Thyroid gland (tissue), 4 donors: ENCODE data around the gene DDX49. TPM values are rescaled to one million over a fixed set of nuclear protein-coding genes. Genes with fewer than 3 reads are reported as not detected.

Experiments used
- DNase-seq, 2 donors: peaks; one replicate each; pipeline ENCODE4 v3.0.0-alpha.2; 2019
- H3K27ac ChIP-seq, 3 donors: fragments of 200-600 bp; sonication (generic); 1 replicate in 2 of 3; 2 replicates in 1 of 3; pipeline ENCODE4 v1.5.1; 2016 to 2019; ENCODE audit warnings: mild to moderate bottlenecking in 1 of 3, moderate library complexity in 1 of 3
- H3K27me3 ChIP-seq: fragments of 200-600 bp; sonication (generic); one replicate; pipeline ENCODE4 v1.5.1; 2019
- H3K36me3 ChIP-seq, 2 donors: fragments of 200-600 bp; sonication (generic); one replicate each; pipeline ENCODE4 v1.5.1; 2016 to 2019
- H3K4me1 ChIP-seq, 2 donors: fragments of 200-600 bp; sonication (generic); one replicate each; pipeline ENCODE4 v1.5.1; 2017 to 2019
- H3K4me3 ChIP-seq, 3 donors: fragments of 200-600 bp; sonication (generic); replicated peaks in 1 of 3; 1 replicate in 2 of 3; 2 replicates in 1 of 3; pipeline ENCODE4 v1.5.1; 2016; ENCODE audit warnings: mild to moderate bottlenecking in 1 of 3
- H3K9me3 ChIP-seq: fragments of 200-600 bp; sonication (generic); one replicate; pipeline ENCODE4 v1.5.1; 2017
- POLR2A ChIP-seq, 2 donors: fragments of 450-650 bp; IDR thresholded peaks; one replicate each; pipeline ENCODE4 v1.6.1; 2017; ENCODE audit warnings: antibody characterized with exemption in 2 of 2, mild to moderate bottlenecking in 2 of 2, moderate library complexity in 1 of 2
- WGBS, 2 donors: methylation state at CpG; one replicate each; pipeline ENCODE4 v1.1.5; 2017; 5-methylcytosine and 5-hydroxymethylcytosine counted together
- intact Hi-C: fragments of 100-400 bp; cut with DNase I; formaldehyde crosslinking; loops from one replicate; pipeline ENCODE4 v1.15.1; 2023
- total RNA-seq, 4 donors: library from RNA; depleted of rRNA; stranded (reverse); fragments of >200 nt; gene quantifications; one replicate each; pipeline ENCODE4 v1.2.3, GENCODE V29; 2016
- TF ChIP-seq, protein P1 (sequence below), 6 experiments: fragments of 200-600 bp in 3 of 6; fragments of 450-650 bp in 3 of 6; sonication (generic) in 3 of 6; IDR thresholded peaks; one replicate each; pipeline ENCODE4 v1.5.1; 2016 to 2019; ENCODE audit warnings: antibody characterized with exemption in 6 of 6, mild to moderate bottlenecking in 2 of 6, inconsistent platforms in 1 of 6, moderate library complexity in 1 of 6

Gene DDX49
- total RNA-seq, 4 donors from 2014 or later, result 33.5 to 63.7 (median 46.0) TPM

DNA sequence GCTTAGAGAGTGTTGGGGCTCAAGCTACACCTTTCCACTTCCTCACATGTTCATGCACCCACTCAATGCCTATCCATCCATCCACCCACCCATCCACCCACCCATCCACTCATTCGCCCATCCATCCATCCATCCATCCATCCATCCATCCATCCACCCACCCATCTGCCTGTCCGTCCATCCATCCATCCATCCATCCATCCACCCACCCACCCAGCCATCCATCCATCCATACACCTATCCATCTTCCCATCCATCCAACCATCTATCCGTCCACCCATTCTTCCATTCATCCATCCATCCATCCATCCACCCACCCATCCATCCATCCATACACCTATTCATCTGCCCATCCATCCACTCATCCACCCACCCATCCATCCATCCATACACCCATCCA, 34.6 kb downstream of the DDX49 start:
- Histone ChIP-seq H3K27me3 (no peaks in the 10 kb centered on the region), H3K27ac (no peak overlapping the region), H3K4me3 (no peak overlapping the region), H3K9me3 (no peaks in the 10 kb centered on the region), H3K4me1 (peaks cover 3 to 5% of the 10 kb centered on the region in 2 donors), H3K36me3 (no peaks in the 10 kb centered on the region)
- TF ChIP-seq, protein P1, sequence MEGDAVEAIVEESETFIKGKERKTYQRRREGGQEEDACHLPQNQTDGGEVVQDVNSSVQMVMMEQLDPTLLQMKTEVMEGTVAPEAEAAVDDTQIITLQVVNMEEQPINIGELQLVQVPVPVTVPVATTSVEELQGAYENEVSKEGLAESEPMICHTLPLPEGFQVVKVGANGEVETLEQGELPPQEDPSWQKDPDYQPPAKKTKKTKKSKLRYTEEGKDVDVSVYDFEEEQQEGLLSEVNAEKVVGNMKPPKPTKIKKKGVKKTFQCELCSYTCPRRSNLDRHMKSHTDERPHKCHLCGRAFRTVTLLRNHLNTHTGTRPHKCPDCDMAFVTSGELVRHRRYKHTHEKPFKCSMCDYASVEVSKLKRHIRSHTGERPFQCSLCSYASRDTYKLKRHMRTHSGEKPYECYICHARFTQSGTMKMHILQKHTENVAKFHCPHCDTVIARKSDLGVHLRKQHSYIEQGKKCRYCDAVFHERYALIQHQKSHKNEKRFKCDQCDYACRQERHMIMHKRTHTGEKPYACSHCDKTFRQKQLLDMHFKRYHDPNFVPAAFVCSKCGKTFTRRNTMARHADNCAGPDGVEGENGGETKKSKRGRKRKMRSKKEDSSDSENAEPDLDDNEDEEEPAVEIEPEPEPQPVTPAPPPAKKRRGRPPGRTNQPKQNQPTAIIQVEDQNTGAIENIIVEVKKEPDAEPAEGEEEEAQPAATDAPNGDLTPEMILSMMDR (IDR thresholded peaks at IDR 0.05), result no peak
- no peak for TF ChIP-seq POLR2A (IDR thresholded peaks at IDR 0.05)
- intact Hi-C loops, result no loop called here
- 92 to 95% methylated on average over 3 of the region's 3 CpGs for WGBS, 2 donors
- no peak for DNase-seq

DNA sequence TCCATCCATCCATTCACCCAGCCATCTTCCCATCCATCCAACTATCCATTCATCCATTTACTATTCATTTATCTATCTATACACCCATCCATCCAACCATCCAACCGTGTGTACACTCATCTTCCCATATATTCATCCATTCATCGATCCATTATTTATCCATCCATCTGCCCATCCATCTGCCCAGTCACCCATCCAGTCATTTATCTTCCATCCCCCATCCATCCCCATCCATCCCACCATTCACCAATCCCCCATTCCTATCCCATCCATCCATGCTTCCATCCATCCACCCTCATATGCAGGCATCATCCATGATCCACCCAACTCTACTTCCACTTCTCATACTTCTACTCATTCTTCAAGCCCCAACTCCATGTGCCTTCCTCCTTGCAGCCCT, 35.5 kb downstream of the DDX49 start:
- no peaks in the 10 kb centered on the region for H3K27me3 ChIP-seq
- no peaks in the 10 kb centered on the region for H3K9me3 ChIP-seq
- 93 to 95% methylated on average over 2 of the region's 2 CpGs for WGBS, 2 donors
- intact Hi-C loops, result no loop called here
- no peaks in the 10 kb centered on the region for H3K36me3 ChIP-seq
- no peak for DNase-seq
- H3K27ac ChIP-seq, result no peak overlapping the region
- TF ChIP-seq, protein P1 (IDR thresholded peaks at IDR 0.05), result no peak
- TF ChIP-seq POLR2A (IDR thresholded peaks at IDR 0.05), result no peak
- no peak overlapping the region for H3K4me3 ChIP-seq
- H3K4me1 ChIP-seq, result peaks cover 3 to 5% of the 10 kb centered on the region in 2 donors

DNA sequence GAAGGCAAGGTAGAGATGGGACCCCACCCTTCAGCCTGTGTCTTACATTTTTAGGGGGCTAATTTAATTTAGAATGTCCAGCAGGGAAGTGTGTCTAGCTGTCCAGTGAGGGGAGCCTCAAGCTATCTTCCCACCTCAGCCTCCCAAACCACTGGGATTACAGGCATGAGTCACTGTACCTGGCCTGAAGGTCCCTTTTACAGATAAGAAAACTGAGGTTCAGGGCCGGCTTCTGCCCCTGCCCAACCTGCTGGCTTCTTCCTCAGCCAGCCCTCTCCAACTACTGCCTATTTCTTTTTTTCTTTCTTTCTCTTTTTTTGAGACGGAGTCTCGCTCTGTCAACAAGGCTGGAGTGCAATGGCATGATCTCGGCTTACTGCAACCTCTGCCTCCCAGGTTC, 40.9 kb downstream of the DDX49 start:
- intact Hi-C loops, result no loop called here

DNA sequence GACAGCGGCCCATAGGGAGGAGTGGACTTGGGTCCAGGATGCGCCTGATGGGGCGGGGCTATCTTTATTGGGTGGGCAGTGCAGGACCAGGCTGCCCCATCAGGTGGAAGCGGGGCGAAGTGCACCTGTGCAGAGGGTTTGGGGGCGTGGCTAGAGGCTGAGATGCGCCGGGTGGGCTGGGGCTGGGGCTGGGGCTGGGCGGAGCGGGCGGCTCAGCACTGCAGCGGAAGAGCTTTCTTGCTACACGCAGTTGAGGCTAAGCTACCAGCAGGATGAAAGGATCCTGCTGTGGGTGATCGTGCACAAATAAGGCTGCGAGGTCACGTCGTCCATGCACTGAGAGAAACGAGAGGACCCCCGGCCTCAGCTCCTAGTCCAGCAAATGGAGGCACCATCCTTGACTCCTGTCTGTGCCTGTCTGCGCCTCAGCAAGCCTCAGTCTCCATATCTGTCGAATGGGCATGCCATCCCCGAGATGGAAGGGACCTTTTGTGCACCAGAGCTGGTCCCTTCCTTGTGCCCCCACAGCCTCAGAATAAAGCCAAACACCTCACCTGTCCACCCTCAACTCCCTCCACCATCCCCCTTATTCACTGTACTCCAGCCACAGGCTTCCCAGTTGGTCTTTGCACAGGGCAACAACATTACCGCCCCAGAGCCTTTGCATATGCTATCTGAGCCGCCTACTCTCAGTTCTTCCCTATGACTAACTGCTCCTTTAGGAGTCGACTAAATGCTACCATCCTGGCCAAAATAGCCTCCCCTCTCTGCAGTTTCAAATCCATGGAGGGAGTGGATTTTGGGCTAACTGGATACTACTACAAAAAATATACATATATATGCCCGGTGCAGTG, 42.5 kb downstream of the DDX49 start:
- no peaks in the 10 kb centered on the region for H3K9me3 ChIP-seq
- peaks cover 7 to 13% of the 10 kb centered on the region in 2 donors for H3K4me1 ChIP-seq
- H3K27me3 ChIP-seq, result no peaks in the 10 kb centered on the region
- no peak overlapping the region for H3K4me3 ChIP-seq
- H3K27ac ChIP-seq, result no peak overlapping the region
- no peaks in the 10 kb centered on the region for H3K36me3 ChIP-seq
- TF ChIP-seq, protein P1 (IDR thresholded peaks at IDR 0.05), result no peak
- TF ChIP-seq POLR2A (IDR thresholded peaks at IDR 0.05), result no peak
- intact Hi-C loops, result no loop called here
- 30 to 37% methylated on average over 18 to 26 of the region's 26 CpGs for WGBS, 2 donors
- DNase-seq, result no peak

More for the DNA sequence above, 40.9 kb downstream of the DDX49 start:
- Histone ChIP-seq H3K36me3 (no peaks in the 10 kb centered on the region), H3K27me3 (no peaks in the 10 kb centered on the region), H3K4me3 (no peak overlapping the region), H3K4me1 (peaks cover 3 to 5% of the 10 kb centered on the region in 2 donors), H3K27ac (no peak overlapping the region), H3K9me3 (no peaks in the 10 kb centered on the region)
- WGBS, 2 donors, result 89 to 92% methylated on average over 4 of the region's 4 CpGs
- no peak for DNase-seq
- TF ChIP-seq, protein P1 (IDR thresholded peaks at IDR 0.05), result no peak
- TF ChIP-seq POLR2A (IDR thresholded peaks at IDR 0.05), result no peak

DNA sequence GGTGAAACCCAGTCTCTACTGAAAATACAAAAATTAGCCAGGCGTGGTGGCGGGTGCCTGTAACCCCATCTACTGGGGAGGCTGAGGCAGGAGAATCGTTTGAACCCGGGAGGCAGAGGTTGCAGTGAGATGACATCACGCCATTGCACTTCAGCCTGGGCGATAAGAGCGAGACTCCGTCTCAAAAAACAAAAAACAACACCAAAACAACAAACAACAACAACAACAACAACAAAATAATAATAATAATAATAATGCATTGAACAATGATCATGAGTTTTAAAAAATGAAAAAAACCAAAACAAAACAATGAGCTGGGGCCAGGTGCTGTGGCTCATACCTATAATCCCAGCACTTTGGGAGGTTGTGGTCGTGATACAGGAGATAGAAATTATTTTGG, 44.6 kb downstream of the DDX49 start:
- TF ChIP-seq, protein P1 (IDR thresholded peaks at IDR 0.05), result no peak
- TF ChIP-seq POLR2A (IDR thresholded peaks at IDR 0.05), result no peak
- H3K36me3 ChIP-seq, result no peaks in the 10 kb centered on the region
- intact Hi-C loops, result no loop called here
- peaks cover 24 to 26% of the 10 kb centered on the region in 2 donors for H3K4me1 ChIP-seq
- H3K4me3 ChIP-seq, result no peak overlapping the region
- no peak for DNase-seq
- no peak overlapping the region for H3K27ac ChIP-seq
- H3K9me3 ChIP-seq, result no peaks in the 10 kb centered on the region
- no peaks in the 10 kb centered on the region for H3K27me3 ChIP-seq
- WGBS, 2 donors, result 95% methylated on average over 9 of the region's 9 CpGs
